ENCODE measurements around the gene CAMK1D.

GRCh38 chr10:12790270-12790669, 440.9 kb downstream of the CAMK1D start:
- TF ChIP-seq CTCF (IDR thresholded peaks at IDR 0.05) = no peak
- no peak for TF ChIP-seq EP300 (IDR thresholded peaks at IDR 0.05)
